A673 (cell line): ENCODE measurements around the gene POLR1F. TPM values are rescaled to one million over a fixed set of nuclear protein-coding genes. Genes with fewer than 3 reads are reported as not detected.

Experiments
- BruUV-seq: library from RNA; stranded (reverse); fragments of 400-500 nt; replicated peaks from 2 replicates; lab custom pipeline; 2021; lab: Mats Ljungman, UMichigan
- CTCF ChIA-PET: fragments of 300-600 bp; sonication (Branson Sonifier 250); formaldehyde crosslinking; loops from one replicate; lab custom pipeline; 2022; ENCODE audit warnings: antibody characterized with exemption; lab: Charles Lee
- POLR2A ChIA-PET: fragments of 300-600 bp; sonication (Branson Sonifier 250); formaldehyde crosslinking; loops from one replicate; lab custom pipeline; 2022; ENCODE audit warnings: antibody characterized with exemption; ENCODE audit not compliant: low non-redundant PET; lab: Charles Lee
- DNase-seq: peaks from one replicate; pipeline ENCODE4 v3.0.0-alpha.2; 2015; ENCODE audit warnings: low spot score
- H3K27ac ChIP-seq: fragments of 200-600 bp; sonication (generic); 2 replicates; pipeline ENCODE4 v1.5.1; 2016; ENCODE audit warnings: mixed run types, low read depth, mild to moderate bottlenecking, mixed read lengths, antibody characterized with exemption, low read length; ENCODE audit not compliant: poor library complexity, severe bottlenecking
- H3K27me3 ChIP-seq: fragments of 200-600 bp; sonication (generic); replicated peaks from 2 replicates; pipeline ENCODE4 v1.6.1; 2017; ENCODE audit warnings: mixed run types, low read depth, mild to moderate bottlenecking, mixed read lengths, antibody characterized with exemption, low read length; ENCODE audit not compliant: insufficient read depth, poor library complexity
- H3K36me3 ChIP-seq: fragments of 200-600 bp; sonication (generic); 2 replicates; pipeline ENCODE4 v1.6.1; 2016; ENCODE audit warnings: mixed run types, mild to moderate bottlenecking, mixed read lengths, antibody characterized with exemption, low read length; ENCODE audit not compliant: insufficient read depth, poor library complexity, severe bottlenecking
- H3K4me1 ChIP-seq: fragments of 200-600 bp; sonication (generic); 2 replicates; pipeline ENCODE4 v1.6.1; 2017; ENCODE audit warnings: mixed run types, mild to moderate bottlenecking, mixed read lengths, antibody characterized with exemption, low read length; ENCODE audit not compliant: insufficient read depth, poor library complexity, severe bottlenecking
- H3K4me3 ChIP-seq: fragments of 200-600 bp; sonication (generic); 2 replicates; pipeline ENCODE4 v1.5.1; 2016; ENCODE audit warnings: low read depth, mixed run types, mild to moderate bottlenecking, mixed read lengths, low read length; ENCODE audit not compliant: poor library complexity, severe bottlenecking
- H3K9me3 ChIP-seq: fragments of 200-600 bp; sonication (generic); 2 replicates; pipeline ENCODE4 v1.6.1; 2016; ENCODE audit warnings: mixed run types, low read depth, mild to moderate bottlenecking, mixed read lengths, antibody characterized with exemption, low read length; ENCODE audit not compliant: poor library complexity, severe bottlenecking
- CTCF ChIP-seq: fragments of 300-800, 200-600 bp; sonication (generic); conservative IDR thresholded peaks from 2 replicates; pipeline ENCODE4 v1.5.1; 2017; ENCODE audit warnings: low read depth, mild to moderate bottlenecking, antibody characterized with exemption, low read length, moderate library complexity, mixed read lengths
- EZH2 ChIP-seq: fragments of 200-600 bp; sonication (generic); IDR thresholded peaks from 2 replicates; pipeline ENCODE4 v1.6.1; 2017; ENCODE audit warnings: borderline replicate concordance, low read depth, mild to moderate bottlenecking, mixed read lengths, antibody characterized with exemption, low read length; ENCODE audit not compliant: poor library complexity, severe bottlenecking
- intact Hi-C: fragments of 100-400 bp; cut with micrococcal nuclease; formaldehyde crosslinking; loops from one replicate; pipeline ENCODE4 v1.10.0; 2022; ENCODE audit not compliant: unreplicated experiment
- total RNA-seq: library from RNA; stranded (reverse); gene quantifications from 2 replicates; pipeline ENCODE4 v1.2.3, GENCODE V29; 2021

Gene POLR1F
- total RNA-seq, 1 experiment from 2014 or later, result 20.1 TPM

- H3K27ac ChIP-seq, result no peak overlapping the region
- no peak overlapping the region for H3K4me3 ChIP-seq
- TF ChIP-seq EZH2 (no peak), CTCF (no peak)
- BruUV-seq, result no TSS peak
- ChIA-PET CTCF (interaction anchor here (0.6 kb wide), 1 partner anchor 13 kb away, joined by 3 read pairs; no protein-coding TSS in a partner anchor), POLR2A (no interaction called here)
- no peaks in the 10 kb centered on the region for H3K36me3 ChIP-seq
- H3K9me3 ChIP-seq, result no peaks in the 10 kb centered on the region
- DNase-seq, result no peak
- no peaks in the 10 kb centered on the region for H3K4me1 ChIP-seq
- no peaks in the 10 kb centered on the region for H3K27me3 ChIP-seq
- intact Hi-C loops, result no loop called here
Measured at GRCh38 chr7:19700936-19701335, 7.9 kb downstream of the POLR1F start.

GRCh38 chr7:19698331-19698730, 10.5 kb downstream of the POLR1F start:
- ChIA-PET POLR2A (no interaction called here), CTCF (no interaction called here)
- Histone ChIP-seq H3K27ac (no peak overlapping the region), H3K36me3 (no peaks in the 10 kb centered on the region), H3K27me3 (no peaks in the 10 kb centered on the region), H3K4me3 (no peak overlapping the region), H3K4me1 (no peaks in the 10 kb centered on the region), H3K9me3 (no peaks in the 10 kb centered on the region)
- no TSS peak for BruUV-seq
- no peak for DNase-seq
- intact Hi-C loops, result no loop called here
- TF ChIP-seq CTCF, result no peak
- TF ChIP-seq EZH2, result no peak

GRCh38 chr7:19696926-19697325, 11.9 kb downstream of the POLR1F start:
- CTCF ChIA-PET, result no interaction called here

More at GRCh38 chr7:19696926-19697325, 11.9 kb downstream of the POLR1F start:
- no peak overlapping the region for H3K4me3 ChIP-seq
- POLR2A ChIA-PET, result no interaction called here
- H3K4me1 ChIP-seq, result no peaks in the 10 kb centered on the region
- TF ChIP-seq EZH2 (no peak), CTCF (no peak)
- DNase-seq, result no peak
- H3K9me3 ChIP-seq, result no peaks in the 10 kb centered on the region
- no peaks in the 10 kb centered on the region for H3K36me3 ChIP-seq
- intact Hi-C loops, result no loop called here
- H3K27ac ChIP-seq, result no peak overlapping the region
- no peaks in the 10 kb centered on the region for H3K27me3 ChIP-seq
- BruUV-seq, result no TSS peak
